22Rv1 (cell line): Measurements from ENCODE around the gene ASCC2.

Source experiments
- ZFX ChIP-seq: fragments of 450-650 bp; IDR thresholded peaks from 2 replicates; pipeline ENCODE4 v1.6.1; 2017; ENCODE audit warnings: antibody characterized with exemption, borderline replicate concordance
- TF ChIP-seq, protein P1 (sequence below): fragments of 450-650 bp; IDR thresholded peaks from 2 replicates; pipeline ENCODE4 v1.5.1; 2017; ENCODE audit warnings: mild to moderate bottlenecking

GRCh38 chr22:29821291-29822016 lies 16.6 kb downstream of the ASCC2 start:
- TF ChIP-seq, protein P1, sequence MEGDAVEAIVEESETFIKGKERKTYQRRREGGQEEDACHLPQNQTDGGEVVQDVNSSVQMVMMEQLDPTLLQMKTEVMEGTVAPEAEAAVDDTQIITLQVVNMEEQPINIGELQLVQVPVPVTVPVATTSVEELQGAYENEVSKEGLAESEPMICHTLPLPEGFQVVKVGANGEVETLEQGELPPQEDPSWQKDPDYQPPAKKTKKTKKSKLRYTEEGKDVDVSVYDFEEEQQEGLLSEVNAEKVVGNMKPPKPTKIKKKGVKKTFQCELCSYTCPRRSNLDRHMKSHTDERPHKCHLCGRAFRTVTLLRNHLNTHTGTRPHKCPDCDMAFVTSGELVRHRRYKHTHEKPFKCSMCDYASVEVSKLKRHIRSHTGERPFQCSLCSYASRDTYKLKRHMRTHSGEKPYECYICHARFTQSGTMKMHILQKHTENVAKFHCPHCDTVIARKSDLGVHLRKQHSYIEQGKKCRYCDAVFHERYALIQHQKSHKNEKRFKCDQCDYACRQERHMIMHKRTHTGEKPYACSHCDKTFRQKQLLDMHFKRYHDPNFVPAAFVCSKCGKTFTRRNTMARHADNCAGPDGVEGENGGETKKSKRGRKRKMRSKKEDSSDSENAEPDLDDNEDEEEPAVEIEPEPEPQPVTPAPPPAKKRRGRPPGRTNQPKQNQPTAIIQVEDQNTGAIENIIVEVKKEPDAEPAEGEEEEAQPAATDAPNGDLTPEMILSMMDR = no peak
- TF ChIP-seq ZFX = no peak
